DOHH2 (cell line): ENCODE measurements around the gene CATSPERZ.

ENCODE experiments used
- EZH2phosphoT487 ChIP-seq: fragments of 200-600 bp; sonication (generic); IDR thresholded peaks from 2 replicates; pipeline ENCODE4 v1.6.1; 2017; ENCODE audit warnings: borderline replicate concordance, mild to moderate bottlenecking, antibody characterized with exemption, low read length, moderate library complexity, mixed read lengths
- TF ChIP-seq, protein P1 (sequence below): fragments of 200-600 bp; sonication (generic); IDR thresholded peaks from one replicate; pipeline ENCODE4 v1.5.1; 2014; ENCODE audit warnings: antibody characterized with exemption, mild to moderate bottlenecking, low read depth, low read length; ENCODE audit not compliant: poor library complexity, severe bottlenecking

DNA sequence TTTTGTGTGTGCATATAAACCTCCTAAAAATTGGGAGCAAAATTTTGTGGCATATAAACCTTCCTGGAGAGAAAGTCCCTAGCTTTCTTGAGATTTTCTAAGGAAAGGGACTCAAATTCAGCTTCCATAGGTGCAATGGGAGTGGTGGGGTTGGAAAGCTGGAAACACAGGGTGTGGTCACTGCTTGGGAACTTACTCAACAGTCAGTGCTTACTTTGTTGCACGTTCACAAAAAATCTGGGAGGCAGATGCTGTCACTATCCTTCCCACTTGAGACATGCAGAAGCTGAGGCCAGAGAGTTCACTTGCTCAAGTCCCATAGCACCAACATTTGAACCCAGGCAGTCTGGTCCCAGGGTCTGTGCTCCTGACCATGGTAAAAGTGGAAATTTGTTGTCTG lies 3.9 kb upstream of the CATSPERZ start:
- TF ChIP-seq, protein P1, sequence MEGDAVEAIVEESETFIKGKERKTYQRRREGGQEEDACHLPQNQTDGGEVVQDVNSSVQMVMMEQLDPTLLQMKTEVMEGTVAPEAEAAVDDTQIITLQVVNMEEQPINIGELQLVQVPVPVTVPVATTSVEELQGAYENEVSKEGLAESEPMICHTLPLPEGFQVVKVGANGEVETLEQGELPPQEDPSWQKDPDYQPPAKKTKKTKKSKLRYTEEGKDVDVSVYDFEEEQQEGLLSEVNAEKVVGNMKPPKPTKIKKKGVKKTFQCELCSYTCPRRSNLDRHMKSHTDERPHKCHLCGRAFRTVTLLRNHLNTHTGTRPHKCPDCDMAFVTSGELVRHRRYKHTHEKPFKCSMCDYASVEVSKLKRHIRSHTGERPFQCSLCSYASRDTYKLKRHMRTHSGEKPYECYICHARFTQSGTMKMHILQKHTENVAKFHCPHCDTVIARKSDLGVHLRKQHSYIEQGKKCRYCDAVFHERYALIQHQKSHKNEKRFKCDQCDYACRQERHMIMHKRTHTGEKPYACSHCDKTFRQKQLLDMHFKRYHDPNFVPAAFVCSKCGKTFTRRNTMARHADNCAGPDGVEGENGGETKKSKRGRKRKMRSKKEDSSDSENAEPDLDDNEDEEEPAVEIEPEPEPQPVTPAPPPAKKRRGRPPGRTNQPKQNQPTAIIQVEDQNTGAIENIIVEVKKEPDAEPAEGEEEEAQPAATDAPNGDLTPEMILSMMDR: no peak
- no peak for TF ChIP-seq EZH2phosphoT487
